ENCODE data around the gene PIK3CG. TPM values are rescaled to one million over a fixed set of nuclear protein-coding genes. Genes with fewer than 3 reads are reported as not detected.
"Not testable (repeated sequence)": the region's sequence is repeated elsewhere in the genome, so short reads cannot be mapped to it uniquely, and the experiment has no call there.

Gene PIK3CG
- total RNA-seq, 1 donor: not detected

DNA sequence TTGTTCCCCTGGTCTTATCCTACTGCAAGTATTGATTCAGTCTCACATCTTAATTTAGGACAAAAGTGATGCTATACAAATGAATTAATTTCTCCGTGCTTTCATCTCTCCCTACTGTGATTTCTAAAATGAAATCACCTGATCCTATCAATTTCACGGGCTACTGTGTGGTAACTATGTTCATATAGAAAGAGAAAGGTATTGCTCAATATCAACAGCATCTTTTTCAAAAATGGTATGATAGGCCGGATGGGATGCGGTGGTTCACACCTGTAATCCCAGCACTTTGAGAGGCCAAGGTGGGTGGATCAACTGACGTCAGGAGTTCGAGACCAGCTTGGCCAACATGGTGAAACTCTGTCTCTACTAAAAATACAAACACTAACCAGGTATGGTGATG is 71.2 kb downstream of the PIK3CG start:
- Histone ChIP-seq H3K4me3 (ENCODE audit: insufficient read depth, low read length) (no peak overlapping the region), H3K9me3 (ENCODE audit: low read depth, low read length) (no peaks in the 10 kb centered on the region), H3K27me3 (ENCODE audit: insufficient read depth, low read length) (no peaks in the 10 kb centered on the region), H4K20me1 (ENCODE audit: insufficient read depth, low read length) (no peaks in the 10 kb centered on the region), H3K4me2 (ENCODE audit: insufficient read depth, low read length) (no peak overlapping the region), H3K4me1 (ENCODE audit: insufficient read depth, low read length) (no peaks in the 10 kb centered on the region), H2AFZ (ENCODE audit: low read length) (no peak overlapping the region), H3K36me3 (ENCODE audit: insufficient read depth, low read length) (no peaks in the 10 kb centered on the region), H3K79me2 (ENCODE audit: insufficient read depth, low read length) (no peaks in the 10 kb centered on the region), H3K27ac (ENCODE audit: low read depth, low read length) (no peak overlapping the region)
- TF ChIP-seq, protein P1, sequence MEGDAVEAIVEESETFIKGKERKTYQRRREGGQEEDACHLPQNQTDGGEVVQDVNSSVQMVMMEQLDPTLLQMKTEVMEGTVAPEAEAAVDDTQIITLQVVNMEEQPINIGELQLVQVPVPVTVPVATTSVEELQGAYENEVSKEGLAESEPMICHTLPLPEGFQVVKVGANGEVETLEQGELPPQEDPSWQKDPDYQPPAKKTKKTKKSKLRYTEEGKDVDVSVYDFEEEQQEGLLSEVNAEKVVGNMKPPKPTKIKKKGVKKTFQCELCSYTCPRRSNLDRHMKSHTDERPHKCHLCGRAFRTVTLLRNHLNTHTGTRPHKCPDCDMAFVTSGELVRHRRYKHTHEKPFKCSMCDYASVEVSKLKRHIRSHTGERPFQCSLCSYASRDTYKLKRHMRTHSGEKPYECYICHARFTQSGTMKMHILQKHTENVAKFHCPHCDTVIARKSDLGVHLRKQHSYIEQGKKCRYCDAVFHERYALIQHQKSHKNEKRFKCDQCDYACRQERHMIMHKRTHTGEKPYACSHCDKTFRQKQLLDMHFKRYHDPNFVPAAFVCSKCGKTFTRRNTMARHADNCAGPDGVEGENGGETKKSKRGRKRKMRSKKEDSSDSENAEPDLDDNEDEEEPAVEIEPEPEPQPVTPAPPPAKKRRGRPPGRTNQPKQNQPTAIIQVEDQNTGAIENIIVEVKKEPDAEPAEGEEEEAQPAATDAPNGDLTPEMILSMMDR (IDR thresholded peaks at IDR 0.05; ENCODE audit: extremely low read depth, low read depth, low read length): no peak
- DNase-seq (ENCODE audit: insufficient read length, low spot score, missing footprints): peak; percentile 10

DNA sequence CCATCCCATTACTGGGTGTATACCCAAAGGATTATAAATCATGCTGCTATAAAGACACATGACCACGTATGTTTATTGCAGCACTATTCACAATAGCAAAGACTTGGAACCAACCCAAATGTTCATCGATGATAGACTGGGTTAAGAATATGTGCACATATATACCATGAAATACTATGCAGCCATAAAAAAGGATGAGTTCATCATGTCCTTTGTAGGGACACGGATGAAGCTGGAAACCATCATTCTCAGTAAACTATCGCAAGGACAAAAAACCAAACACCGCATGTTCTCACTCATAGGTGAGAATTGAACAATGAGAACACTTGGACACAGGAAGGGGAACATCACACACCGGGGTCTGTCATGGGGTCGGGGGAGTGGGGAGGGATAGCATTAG is 73.0 kb downstream of the PIK3CG start:
- H3K36me3 ChIP-seq (ENCODE audit: insufficient read depth, low read length); H3K4me1 ChIP-seq (ENCODE audit: insufficient read depth, low read length); H3K9me3 ChIP-seq (ENCODE audit: low read depth, low read length): not testable (repeated sequence)

DNA sequence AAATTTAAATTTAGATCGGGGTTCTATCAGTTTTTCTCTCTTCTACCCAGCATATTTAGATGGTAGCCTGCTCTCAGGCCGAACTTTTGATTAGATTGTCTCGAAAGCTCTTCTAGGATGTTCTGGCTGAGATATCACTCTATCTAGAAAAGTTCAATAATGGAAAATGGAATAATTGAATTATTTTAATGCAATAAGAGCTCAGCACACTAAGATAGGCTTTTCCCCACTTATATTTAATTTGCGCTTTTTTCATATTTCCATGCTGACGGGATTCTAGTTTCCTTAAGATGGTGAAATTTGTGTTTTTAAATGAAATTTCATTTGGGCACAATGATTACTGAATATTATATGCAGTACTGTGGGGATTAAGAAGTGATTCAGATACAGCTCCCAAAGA is 73.7 kb downstream of the PIK3CG start:
- Histone ChIP-seq H3K27ac (ENCODE audit: low read depth, low read length) (no peak overlapping the region), H3K9me3 (ENCODE audit: low read depth, low read length) (no peaks in the 10 kb centered on the region), H3K79me2 (ENCODE audit: insufficient read depth, low read length) (no peaks in the 10 kb centered on the region), H3K4me1 (ENCODE audit: insufficient read depth, low read length) (no peaks in the 10 kb centered on the region), H3K4me2 (ENCODE audit: insufficient read depth, low read length) (no peak overlapping the region), H3K4me3 (ENCODE audit: insufficient read depth, low read length) (no peak overlapping the region), H3K27me3 (ENCODE audit: insufficient read depth, low read length) (no peaks in the 10 kb centered on the region), H2AFZ (ENCODE audit: low read length) (no peak overlapping the region), H4K20me1 (ENCODE audit: insufficient read depth, low read length) (no peaks in the 10 kb centered on the region), H3K36me3 (ENCODE audit: insufficient read depth, low read length) (no peaks in the 10 kb centered on the region)
- TF ChIP-seq, protein P1 (IDR thresholded peaks at IDR 0.05; ENCODE audit: extremely low read depth, low read depth, low read length): no peak
- DNase-seq (ENCODE audit: insufficient read length, low spot score, missing footprints): no peak

More for the DNA sequence above, 73.0 kb downstream of the PIK3CG start:
- H4K20me1 ChIP-seq (ENCODE audit: insufficient read depth, low read length); H3K27me3 ChIP-seq (ENCODE audit: insufficient read depth, low read length); H3K27ac ChIP-seq (ENCODE audit: low read depth, low read length); H3K4me2 ChIP-seq (ENCODE audit: insufficient read depth, low read length); H3K79me2 ChIP-seq (ENCODE audit: insufficient read depth, low read length); H2AFZ ChIP-seq (ENCODE audit: low read length); DNase-seq (ENCODE audit: insufficient read length, low spot score, missing footprints); H3K4me3 ChIP-seq (ENCODE audit: insufficient read depth, low read length): not testable (repeated sequence)

DNA sequence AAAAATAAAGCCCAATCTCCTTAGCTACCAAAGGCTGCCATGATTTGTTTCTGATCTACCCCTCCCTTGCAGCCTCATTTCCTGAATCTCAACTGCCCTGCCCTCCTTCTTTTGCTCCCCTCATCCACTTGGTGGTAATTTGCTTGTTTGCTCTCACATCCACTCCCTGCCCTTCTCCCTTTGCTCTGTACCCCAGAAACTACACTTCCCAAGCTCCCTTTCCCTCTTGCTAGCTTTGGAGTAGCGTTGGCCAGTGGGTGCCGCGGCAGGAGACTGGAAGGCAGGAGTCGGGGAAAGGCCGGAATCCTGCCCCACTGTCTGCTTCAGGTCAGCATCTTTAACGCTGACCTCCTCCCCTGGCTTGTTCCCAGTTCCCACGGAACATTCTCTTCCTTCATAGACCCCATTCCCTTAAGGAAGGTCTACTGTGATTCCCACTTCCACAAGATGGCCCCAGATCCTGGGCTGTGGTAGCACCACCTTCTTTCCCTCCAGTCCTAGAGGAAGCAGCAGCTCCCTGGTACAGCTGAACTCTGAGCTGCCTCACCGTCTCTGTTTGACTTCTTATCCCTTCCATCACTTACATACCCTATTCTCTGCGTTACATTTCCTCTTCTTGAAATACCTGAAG is 79.1 kb downstream of the PIK3CG start:
- no peak overlapping the region for H3K27ac ChIP-seq (ENCODE audit: low read depth, low read length)
- H3K4me2 ChIP-seq (ENCODE audit: insufficient read depth, low read length): no peak overlapping the region
- no peak overlapping the region for H3K4me3 ChIP-seq (ENCODE audit: insufficient read depth, low read length)
- H4K20me1 ChIP-seq (ENCODE audit: insufficient read depth, low read length): no peaks in the 10 kb centered on the region
- H2AFZ ChIP-seq (ENCODE audit: low read length): no peak overlapping the region
- H3K36me3 ChIP-seq (ENCODE audit: insufficient read depth, low read length): no peaks in the 10 kb centered on the region
- no peaks in the 10 kb centered on the region for H3K4me1 ChIP-seq (ENCODE audit: insufficient read depth, low read length)
- DNase-seq (ENCODE audit: insufficient read length, low spot score, missing footprints): no peak
- TF ChIP-seq, protein P1 (IDR thresholded peaks at IDR 0.05; ENCODE audit: extremely low read depth, low read depth, low read length): no peak
- no peaks in the 10 kb centered on the region for H3K9me3 ChIP-seq (ENCODE audit: low read depth, low read length)
- peaks cover 6% of the 10 kb centered on the region for H3K27me3 ChIP-seq (ENCODE audit: insufficient read depth, low read length)
- H3K79me2 ChIP-seq (ENCODE audit: insufficient read depth, low read length): no peaks in the 10 kb centered on the region

Data from osteoblast (primary cell).